Bronchus fibroblast of lung (primary cell): Measurements from ENCODE around the gene WNT3. TPM values are rescaled to one million over a fixed set of nuclear protein-coding genes. Genes with fewer than 3 reads are reported as not detected.

Source experiments
- total RNA-seq: library from RNA; depleted of rRNA; stranded (reverse); fragments of >200 nt; gene quantifications from 2 replicates; pipeline ENCODE4 v1.2.3, GENCODE V29; 2015

Gene WNT3
- total RNA-seq = 0.50 and 1.3 TPM in 2 replicates

GRCh38 chr17:46818316-46818928, at the start of gene WNT3:
WNT3 (minus strand) TSS chr17:46818692; CDS start chr17:46818597, 95 bp downstream.

GRCh38 chr17:46851029-46851741, 32.7 kb upstream of the WNT3 start, which contains the start of gene WNT9B:
WNT9B (plus strand) TSS chr17:46851583; CDS start chr17:46851639, 56 bp downstream.

Other genes starting within 250 kb of the WNT3 start
- gene ARL17A, start 239.0 kb downstream of the WNT3 start, total RNA-seq = 1.9 and 2.4 TPM in 2 replicates
- 24.5 and 28.2 TPM in 2 replicates for gene NSF, start 228.0 kb downstream of the WNT3 start, total RNA-seq
- gene WNT9B, start 32.9 kb upstream of the WNT3 start, total RNA-seq = not detected in 2 replicates
- 25.9 and 34.0 TPM in 2 replicates for gene GOSR2, start 104.5 kb upstream of the WNT3 start, total RNA-seq
- not detected in 2 replicates for gene RPRML, start 160.6 kb upstream of the WNT3 start, total RNA-seq